Stimulated activated CD8-positive, alpha-beta memory T cell treated with anti-CD3 and anti-CD28 coated beads, Interleukin-2, amount 100 ng/mL, for 1 hour (primary cell): ENCODE data around the gene TCEAL4.
A peak's percentile ranks its signal among the peaks of the same experiment; 100 is the strongest.

Experiments used
- DNase-seq, 2 donors: peaks; one replicate each; pipeline ENCODE4 v3.0.0-alpha.2; 2020; ENCODE audit warnings: low read depth in 2 of 2

TCEAL4 gene

GRCh38 chrX:103585411-103586313 lies at the start of gene TCEAL4:
Gene TCEAL4 (plus strand): TSS chrX:103585515. CDS start chrX:103586676, 1,161 bp downstream.
- DNase-seq, result no peak

- no peak for DNase-seq
Measured at GRCh38 chrX:103536071-103536470, 49.2 kb upstream of the TCEAL4 start.

DNA sequence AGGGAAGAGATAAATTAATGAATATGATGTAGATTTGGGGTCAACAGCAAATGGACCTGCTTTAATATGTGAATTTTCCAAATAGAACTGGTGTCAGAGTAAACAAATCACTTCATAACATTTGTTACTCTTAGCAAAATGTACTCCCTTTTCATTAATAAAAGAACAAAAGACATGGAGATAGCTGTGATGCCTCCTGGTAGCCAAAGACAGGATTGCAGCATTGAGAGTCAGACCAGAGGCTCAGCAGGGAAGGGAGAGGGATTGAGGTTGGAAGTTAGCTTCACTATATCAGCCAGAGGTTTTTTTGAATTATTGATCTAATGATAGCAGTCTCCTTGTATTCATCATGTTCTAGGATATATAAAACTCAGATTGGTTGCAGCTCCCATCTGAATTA lies 48.6 kb upstream of the TCEAL4 start:
- DNase-seq, result no peak

DNA sequence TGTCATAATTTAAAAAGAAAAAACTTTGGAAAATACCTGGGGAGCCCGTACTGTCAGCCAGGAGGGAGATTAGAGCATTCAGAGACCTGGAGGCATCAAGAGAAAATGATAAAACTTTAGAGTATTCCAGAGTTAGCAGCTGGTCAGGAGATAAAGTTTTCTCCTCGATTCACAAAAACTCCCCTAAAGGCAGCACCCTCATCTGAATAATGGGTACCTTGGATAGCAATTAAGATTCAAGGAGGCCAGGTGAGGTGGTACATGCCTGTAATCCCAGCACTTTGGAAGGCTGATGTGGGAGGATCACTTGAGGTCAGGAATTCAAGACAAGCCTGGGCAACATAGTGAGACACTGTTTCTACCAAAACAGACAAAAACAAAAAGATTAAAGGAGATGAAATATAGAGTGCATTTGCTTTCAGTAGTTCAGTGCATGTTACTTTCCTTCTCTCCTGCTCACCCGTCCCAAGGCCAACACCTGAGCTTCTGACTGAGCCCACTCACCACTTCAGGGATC lies 47.4 kb upstream of the TCEAL4 start:
- no peak for DNase-seq

GRCh38 chrX:103538728-103539127 lies 46.6 kb upstream of the TCEAL4 start:
- no peak for DNase-seq

GRCh38 chrX:103539695-103540094 lies 45.6 kb upstream of the TCEAL4 start:
- DNase-seq, result no peak

DNA sequence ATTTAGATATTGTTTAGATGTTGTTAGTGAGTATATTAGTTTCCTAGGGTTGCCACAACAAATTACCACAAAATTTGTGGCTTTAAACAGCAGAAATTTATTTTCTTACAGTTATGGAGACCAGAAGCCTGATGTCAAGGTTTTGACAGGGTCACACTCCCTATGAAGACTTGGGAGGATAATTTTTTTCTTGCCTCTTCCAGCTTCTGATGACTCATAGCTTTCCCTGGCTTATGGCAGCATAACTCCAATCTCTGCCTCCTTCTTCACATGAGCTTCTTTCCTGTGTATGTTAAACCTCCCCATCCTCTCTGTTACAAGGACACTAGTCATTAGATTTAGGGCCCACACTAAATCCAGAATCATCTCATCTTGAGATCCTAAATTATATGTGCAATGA lies 45.2 kb upstream of the TCEAL4 start:
- DNase-seq, result no peak

DNA sequence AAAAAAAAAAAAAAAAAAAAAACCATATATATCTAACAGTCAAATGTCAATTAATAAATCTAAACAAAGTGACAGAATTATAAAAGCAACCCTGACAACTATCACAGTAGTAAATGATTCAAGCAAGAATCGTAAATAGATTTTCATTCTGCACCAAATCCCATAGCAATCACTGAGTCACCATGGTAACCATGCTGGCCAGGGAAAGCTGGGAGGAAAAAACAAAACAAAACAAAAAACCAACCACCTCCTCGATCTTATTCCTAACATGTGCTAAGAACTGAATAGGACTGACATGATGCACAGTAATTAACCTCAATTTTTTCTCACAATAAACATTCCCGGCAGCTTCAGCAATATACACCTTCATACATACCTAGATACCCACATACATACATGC lies 35.4 kb upstream of the TCEAL4 start:
- DNase-seq, result no peak

- DNase-seq, result no peak
Measured at GRCh38 chrX:103550415-103551051, 34.8 kb upstream of the TCEAL4 start.

- no peak for DNase-seq
Measured at GRCh38 chrX:103552236-103552635, 33.1 kb upstream of the TCEAL4 start.

DNA sequence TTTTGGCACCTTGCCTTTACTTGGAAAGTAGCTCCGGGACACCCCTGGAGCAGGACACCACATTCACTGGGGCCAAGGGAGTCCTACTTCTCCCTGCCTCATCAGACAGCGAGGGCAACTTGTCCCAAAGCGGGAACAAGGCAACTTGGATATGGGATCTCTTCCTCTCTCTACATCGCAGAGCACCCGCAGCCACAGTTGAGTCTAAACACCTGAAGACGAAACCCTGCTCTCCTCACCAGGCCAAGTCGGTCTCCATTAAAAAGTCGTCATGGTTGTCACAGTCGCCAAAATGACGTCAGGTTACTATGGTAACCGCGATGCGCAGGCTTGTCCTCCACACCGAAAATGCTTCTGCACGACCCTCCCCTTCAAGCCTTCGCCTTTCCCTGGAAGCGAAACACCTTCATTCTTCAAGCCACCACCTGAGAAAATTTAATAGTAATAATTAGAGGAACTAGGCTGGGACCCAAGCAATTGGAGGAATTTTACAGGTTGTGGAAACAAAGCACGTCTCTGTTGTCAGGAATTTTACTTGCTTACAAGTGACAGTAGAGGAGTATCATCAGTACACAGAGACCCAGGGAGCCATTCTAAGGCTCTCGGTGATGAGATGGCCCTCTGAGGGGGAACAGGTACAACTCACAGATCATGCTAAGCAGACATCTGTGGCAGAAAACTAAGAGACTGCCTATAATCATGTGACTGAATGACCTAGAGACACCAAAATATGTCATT lies 30.5 kb upstream of the TCEAL4 start:
- DNase-seq, result peak; percentile 5 to 21

DNA sequence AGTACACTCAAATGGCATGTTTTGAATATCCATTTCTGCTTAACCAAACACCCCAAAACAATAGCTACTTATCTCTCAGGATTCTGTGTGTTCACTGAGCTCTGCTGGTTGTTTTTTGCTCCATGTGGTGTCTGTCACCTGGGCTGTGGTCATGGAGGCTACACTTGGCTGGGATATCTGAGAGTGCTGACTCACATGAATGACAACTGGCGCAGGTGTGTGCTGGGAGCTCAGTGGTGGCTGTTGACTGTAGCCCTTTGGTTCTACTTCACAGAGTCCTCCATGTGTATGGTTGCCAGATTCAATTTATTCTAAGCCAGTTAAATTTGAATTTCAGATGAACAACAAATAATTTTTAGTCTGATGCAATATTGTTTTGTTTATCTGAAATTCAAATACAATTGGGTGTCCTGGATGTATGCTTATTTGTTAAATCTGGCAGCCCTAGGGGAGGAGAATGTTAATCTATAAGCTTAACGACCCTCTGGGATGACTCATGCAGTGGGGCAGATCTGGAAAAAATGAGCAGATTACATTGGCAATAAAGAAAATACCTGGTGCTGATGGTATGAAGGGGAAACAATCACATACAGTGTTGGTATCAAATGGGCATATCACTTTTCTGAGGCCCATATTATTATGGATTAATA lies 28.2 kb upstream of the TCEAL4 start:
- DNase-seq, result no peak

- DNase-seq, result no peak
Measured at GRCh38 chrX:103560256-103560655, 25.1 kb upstream of the TCEAL4 start.

- DNase-seq, result no peak
Measured at GRCh38 chrX:103562801-103563200, 22.5 kb upstream of the TCEAL4 start.

DNA sequence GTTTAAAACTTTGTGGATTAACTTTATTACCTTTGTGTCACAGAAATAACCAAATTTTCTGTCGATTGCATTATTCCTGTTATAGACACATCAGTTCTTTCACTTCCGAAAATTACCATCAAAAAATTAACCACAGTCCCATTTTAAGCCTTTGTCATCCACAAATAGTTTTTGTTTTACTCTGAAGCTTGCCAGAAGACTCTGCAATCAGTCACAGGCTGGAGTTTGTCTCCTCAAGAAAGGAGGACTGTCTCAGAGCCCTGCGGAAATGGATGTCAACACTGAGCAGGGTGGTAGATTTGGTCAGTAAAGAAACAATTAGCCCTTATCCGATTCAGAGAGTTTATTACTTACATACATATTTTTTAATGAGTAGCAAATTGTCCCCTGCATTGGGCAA lies 20.1 kb upstream of the TCEAL4 start:
- no peak for DNase-seq

DNA sequence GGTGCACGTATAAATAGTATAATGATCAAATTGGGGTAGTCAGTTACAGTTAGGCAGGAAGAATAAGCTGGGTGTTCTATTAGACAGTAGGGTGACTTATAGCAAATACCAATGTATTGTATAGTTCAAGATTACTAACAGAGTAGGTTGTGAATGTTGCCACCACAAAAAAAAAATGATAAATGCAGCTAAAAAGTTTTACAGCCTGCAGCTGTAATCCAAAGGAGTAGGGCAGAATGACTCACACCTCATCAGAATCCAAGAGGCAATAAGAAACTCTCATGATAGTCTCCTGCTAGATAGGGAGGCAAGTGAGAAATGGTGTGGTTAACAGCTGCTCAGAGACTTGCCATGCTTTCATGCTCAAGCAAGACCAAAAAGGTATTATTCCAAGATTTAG lies 19.6 kb upstream of the TCEAL4 start:
- no peak for DNase-seq

GRCh38 chrX:103571121-103571520 lies 14.2 kb upstream of the TCEAL4 start:
- DNase-seq, result no peak

GRCh38 chrX:103571726-103572125 lies 13.6 kb upstream of the TCEAL4 start:
- DNase-seq, result no peak

GRCh38 chrX:103573202-103573601 lies 12.1 kb upstream of the TCEAL4 start:
- DNase-seq, result no peak

- no peak for DNase-seq
Measured at GRCh38 chrX:103584596-103584995, 719 bp upstream of the TCEAL4 start.

- no peak for DNase-seq
Measured at GRCh38 chrX:103586314-103586646, 965 bp downstream of the TCEAL4 start.

DNA sequence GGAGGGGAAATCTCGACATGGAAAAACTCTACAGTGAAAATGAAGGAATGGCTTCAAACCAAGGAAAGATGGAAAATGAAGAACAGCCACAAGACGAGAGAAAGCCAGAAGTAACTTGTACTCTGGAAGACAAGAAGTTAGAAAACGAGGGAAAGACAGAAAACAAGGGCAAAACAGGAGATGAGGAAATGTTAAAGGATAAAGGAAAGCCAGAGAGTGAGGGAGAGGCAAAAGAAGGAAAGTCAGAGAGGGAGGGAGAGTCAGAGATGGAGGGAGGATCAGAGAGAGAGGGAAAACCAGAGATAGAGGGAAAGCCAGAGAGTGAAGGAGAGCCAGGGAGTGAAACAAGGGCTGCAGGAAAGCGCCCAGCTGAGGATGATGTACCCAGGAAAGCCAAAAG lies 1.3 kb downstream of the TCEAL4 start:
- no peak for DNase-seq
